ENCODE data around the gene NCKAP5. TPM values are rescaled to one million over a fixed set of nuclear protein-coding genes. Genes with fewer than 3 reads are reported as not detected.

NCKAP5 gene
- total and polyA plus RNA-seq, 2 experiments from 2014 or later: 0.21 to 0.31 TPM

GRCh38 chr2:133344849-133345248, 223.4 kb downstream of the NCKAP5 start:
- H3K4me3 ChIP-seq: no peak overlapping the region
- DNase-seq (ENCODE audit: low read depth in 1 of 2, low spot score in 1 of 2): no peak
- no peak overlapping the region for H3K27ac ChIP-seq
- no peaks in the 10 kb centered on the region for H3K36me3 ChIP-seq
- no peak for TF ChIP-seq CTCF (IDR thresholded peaks at IDR 0.05; ENCODE audit: low read depth, low read length)
- H3K9me3 ChIP-seq (ENCODE audit: low read depth): no peaks in the 10 kb centered on the region
- H3K4me1 ChIP-seq (ENCODE audit: low read depth): no peaks in the 10 kb centered on the region
- H3K27me3 ChIP-seq: no peaks in the 10 kb centered on the region

- TF ChIP-seq CTCF (IDR thresholded peaks at IDR 0.05; ENCODE audit: low read depth, low read length): no peak
- H3K36me3 ChIP-seq: no peaks in the 10 kb centered on the region
- H3K4me3 ChIP-seq: no peak overlapping the region
- DNase-seq (ENCODE audit: low read depth in 1 of 2, low spot score in 1 of 2): no peak
- no peak overlapping the region for H3K27ac ChIP-seq
- no peaks in the 10 kb centered on the region for H3K4me1 ChIP-seq (ENCODE audit: low read depth)
- H3K27me3 ChIP-seq: no peaks in the 10 kb centered on the region
- no peaks in the 10 kb centered on the region for H3K9me3 ChIP-seq (ENCODE audit: low read depth)
Observed at GRCh38 chr2:133343018-133343352, 225.3 kb downstream of the NCKAP5 start.

- H3K9me3 ChIP-seq (ENCODE audit: low read depth): no peaks in the 10 kb centered on the region
- TF ChIP-seq CTCF (IDR thresholded peaks at IDR 0.05; ENCODE audit: low read depth, low read length): no peak
- no peaks in the 10 kb centered on the region for H3K36me3 ChIP-seq
- no peaks in the 10 kb centered on the region for H3K4me1 ChIP-seq (ENCODE audit: low read depth)
- no peak for DNase-seq (ENCODE audit: low read depth in 1 of 2, low spot score in 1 of 2)
- H3K4me3 ChIP-seq: no peak overlapping the region
- no peak overlapping the region for H3K27ac ChIP-seq
- no peaks in the 10 kb centered on the region for H3K27me3 ChIP-seq
Observed at GRCh38 chr2:133342286-133343017, 225.8 kb downstream of the NCKAP5 start.

GRCh38 chr2:133341575-133341974, 226.7 kb downstream of the NCKAP5 start:
- H3K27ac ChIP-seq: no peak overlapping the region
- no peak for DNase-seq (ENCODE audit: low read depth in 1 of 2, low spot score in 1 of 2)
- no peaks in the 10 kb centered on the region for H3K36me3 ChIP-seq
- H3K27me3 ChIP-seq: no peaks in the 10 kb centered on the region
- no peaks in the 10 kb centered on the region for H3K9me3 ChIP-seq (ENCODE audit: low read depth)
- no peak for TF ChIP-seq CTCF (IDR thresholded peaks at IDR 0.05; ENCODE audit: low read depth, low read length)
- no peaks in the 10 kb centered on the region for H3K4me1 ChIP-seq (ENCODE audit: low read depth)
- no peak overlapping the region for H3K4me3 ChIP-seq

- Histone ChIP-seq H3K4me3 (no peak overlapping the region), H3K27me3 (no peaks in the 10 kb centered on the region), H3K9me3 (ENCODE audit: low read depth) (no peaks in the 10 kb centered on the region), H3K27ac (no peak overlapping the region), H3K4me1 (ENCODE audit: low read depth) (no peaks in the 10 kb centered on the region), H3K36me3 (no peaks in the 10 kb centered on the region)
- no peak for DNase-seq (ENCODE audit: low read depth in 1 of 2, low spot score in 1 of 2)
- TF ChIP-seq CTCF (IDR thresholded peaks at IDR 0.05; ENCODE audit: low read depth, low read length): no peak
Observed at GRCh38 chr2:133338224-133338623, 230.0 kb downstream of the NCKAP5 start.

All from cardiac muscle cell (in vitro differentiated cells and primary cell).